HEK293T (cell line): ENCODE measurements around the gene PHC2.

Source experiments
- CTCF ChIA-PET: fragments of 350-600 bp; formaldehyde crosslinking; extraction: SDS; loops from one replicate; lab custom pipeline; 2021; ENCODE audit warnings: antibody characterized with exemption, inconsistent platforms; lab: Yijun Ruan, JAX
- POLR2A ChIA-PET: fragments of 350-600 bp; formaldehyde crosslinking; extraction: SDS; loops from one replicate; lab custom pipeline; 2020; ENCODE audit warnings: antibody characterized with exemption, inconsistent platforms; lab: Yijun Ruan, JAX
- DNase-seq: peaks from one replicate; pipeline ENCODE4 v3.0.0; 2012; ENCODE audit warnings: mixed read lengths; ENCODE audit errors: extremely low spot score
- ARNT ChIP-seq: fragments of 450-650 bp; IDR thresholded peaks from 2 replicates; pipeline ENCODE4 v1.6.1; 2017; ENCODE audit warnings: mild to moderate bottlenecking
- BHLHE40 ChIP-seq: fragments of 450-650 bp; IDR thresholded peaks from 2 replicates; pipeline ENCODE4 v1.6.1; 2016; ENCODE audit warnings: mild to moderate bottlenecking, moderate library complexity, borderline replicate concordance
- CTBP1 ChIP-seq: fragments of 450-650 bp; IDR thresholded peaks from 2 replicates; pipeline ENCODE4 v1.6.1; 2016; ENCODE audit warnings: borderline replicate concordance
- ELF4 ChIP-seq: fragments of 450-650 bp; IDR thresholded peaks from 2 replicates; pipeline ENCODE4 v1.6.1; 2017; ENCODE audit warnings: antibody characterized with exemption
- FOXA1 ChIP-seq: fragments of 450-650 bp; IDR thresholded peaks from 2 replicates; pipeline ENCODE4 v1.6.1; 2016; ENCODE audit warnings: mild to moderate bottlenecking
- FOXK2 ChIP-seq: fragments of 450-650 bp; IDR thresholded peaks from 2 replicates; pipeline ENCODE4 v1.6.1; 2016; ENCODE audit warnings: mild to moderate bottlenecking
- FOXM1 ChIP-seq: fragments of 450-650 bp; IDR thresholded peaks from 2 replicates; pipeline ENCODE4 v1.6.1; 2017; ENCODE audit warnings: mild to moderate bottlenecking, borderline replicate concordance
- HDGF ChIP-seq: fragments of 450-650 bp; IDR thresholded peaks from 2 replicates; pipeline ENCODE4 v1.6.1; 2017; ENCODE audit warnings: antibody characterized with exemption, borderline replicate concordance
- L3MBTL2 ChIP-seq: fragments of 450-650 bp; conservative IDR thresholded peaks from 2 replicates; pipeline ENCODE4 v1.6.1; 2016; ENCODE audit warnings: mild to moderate bottlenecking
- LEF1 ChIP-seq: fragments of 450-650 bp; IDR thresholded peaks from 2 replicates; pipeline ENCODE4 v1.6.1; 2017; ENCODE audit warnings: mild to moderate bottlenecking, borderline replicate concordance
- NFRKB ChIP-seq: fragments of 450-650 bp; IDR thresholded peaks from 2 replicates; pipeline ENCODE4 v1.6.1; 2016; ENCODE audit warnings: mild to moderate bottlenecking, moderate library complexity
- SP1 ChIP-seq: fragments of 450-650 bp; IDR thresholded peaks from 2 replicates; pipeline ENCODE4 v1.6.1; 2017
- SUZ12 ChIP-seq: fragments of 450-650 bp; IDR thresholded peaks from 2 replicates; pipeline ENCODE4 v1.6.1; 2016; ENCODE audit warnings: mild to moderate bottlenecking
- TARDBP ChIP-seq: fragments of 450-650 bp; IDR thresholded peaks from 2 replicates; pipeline ENCODE4 v1.6.1; 2016
- ZNF384 ChIP-seq: fragments of 450-650 bp; IDR thresholded peaks from 2 replicates; pipeline ENCODE4 v1.6.1; 2016
- TF ChIP-seq, protein P1 (sequence below): fragments of 450-650 bp; IDR thresholded peaks from 2 replicates; pipeline ENCODE4 v1.6.1; 2016

Gene PHC2

GRCh38 chr1:33347650-33347992, 83.3 kb downstream of the PHC2 start:
- TF ChIP-seq ARNT, result no peak
- no peak for TF ChIP-seq CTBP1
- TF ChIP-seq FOXA1, result no peak
- TF ChIP-seq, protein P1, sequence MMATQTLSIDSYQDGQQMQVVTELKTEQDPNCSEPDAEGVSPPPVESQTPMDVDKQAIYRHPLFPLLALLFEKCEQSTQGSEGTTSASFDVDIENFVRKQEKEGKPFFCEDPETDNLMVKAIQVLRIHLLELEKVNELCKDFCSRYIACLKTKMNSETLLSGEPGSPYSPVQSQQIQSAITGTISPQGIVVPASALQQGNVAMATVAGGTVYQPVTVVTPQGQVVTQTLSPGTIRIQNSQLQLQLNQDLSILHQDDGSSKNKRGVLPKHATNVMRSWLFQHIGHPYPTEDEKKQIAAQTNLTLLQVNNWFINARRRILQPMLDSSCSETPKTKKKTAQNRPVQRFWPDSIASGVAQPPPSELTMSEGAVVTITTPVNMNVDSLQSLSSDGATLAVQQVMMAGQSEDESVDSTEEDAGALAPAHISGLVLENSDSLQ, result no peak
- TF ChIP-seq TARDBP, result no peak
- TF ChIP-seq ZNF384, result no peak
- TF ChIP-seq ELF4, result no peak
- no peak for TF ChIP-seq LEF1
- TF ChIP-seq BHLHE40, result no peak
- no peak for TF ChIP-seq L3MBTL2
- TF ChIP-seq NFRKB, result no peak
- DNase-seq, result no peak
- CTCF ChIA-PET, result interaction anchor here (1.0 kb wide), 1 partner anchor 19 kb away, joined by 3 read pairs; no protein-coding TSS in a partner anchor
- POLR2A ChIA-PET, result no interaction called here

GRCh38 chr1:33346927-33347649, 83.8 kb downstream of the PHC2 start:
- ChIA-PET CTCF (interaction anchor here (1.0 kb wide), 1 partner anchor 20 kb away, joined by 3 read pairs; no protein-coding TSS in a partner anchor), POLR2A (no interaction called here)
- no peak for TF ChIP-seq FOXM1
- TF ChIP-seq ZNF384, result no peak
- no peak for TF ChIP-seq SP1
- TF ChIP-seq ARNT, result no peak
- no peak for TF ChIP-seq HDGF
- no peak for TF ChIP-seq FOXA1
- TF ChIP-seq NFRKB, result no peak
- no peak for TF ChIP-seq FOXK2
- TF ChIP-seq, protein P1, result no peak
- no peak for DNase-seq

GRCh38 chr1:33346533-33346926, 84.4 kb downstream of the PHC2 start:
- ChIA-PET POLR2A (no interaction called here), CTCF (no interaction called here)
- TF ChIP-seq FOXA1 (no peak), NFRKB (no peak), HDGF (no peak), BHLHE40 (no peak)
- DNase-seq, result no peak

GRCh38 chr1:33344896-33345560, 85.9 kb downstream of the PHC2 start:
- no peak for DNase-seq
- POLR2A ChIA-PET, result no interaction called here

DNA sequence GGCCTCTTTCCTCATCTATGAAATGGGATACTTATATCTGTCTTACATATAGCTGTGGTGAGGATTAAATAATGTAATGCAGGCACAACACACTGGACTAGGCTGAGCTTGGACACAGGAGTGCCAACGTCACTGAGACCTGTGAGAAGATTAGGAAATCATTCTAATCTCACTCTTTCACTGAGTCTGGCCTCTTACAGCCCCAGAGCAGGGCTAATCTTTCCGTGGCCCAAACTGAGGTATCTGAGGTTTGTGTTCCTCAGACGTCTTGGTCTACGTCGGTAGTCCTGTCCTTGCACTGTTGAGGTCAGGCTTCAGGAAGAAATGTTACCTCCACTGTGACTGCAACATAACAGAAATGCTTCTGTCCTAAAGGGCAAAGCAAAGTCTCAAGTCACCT, 87.4 kb downstream of the PHC2 start:
- ChIA-PET POLR2A (no interaction called here), CTCF (no interaction called here)
- no peak for DNase-seq
- no peak for TF ChIP-seq FOXK2
- no peak for TF ChIP-seq ZNF384
- TF ChIP-seq L3MBTL2, result no peak
- TF ChIP-seq FOXM1, result no peak
- TF ChIP-seq ARNT, result no peak
- TF ChIP-seq SUZ12, result no peak
- TF ChIP-seq TARDBP, result no peak
- no peak for TF ChIP-seq CTBP1
- no peak for TF ChIP-seq LEF1
- no peak for TF ChIP-seq ELF4
- TF ChIP-seq BHLHE40, result no peak
- no peak for TF ChIP-seq FOXA1
- no peak for TF ChIP-seq HDGF
- no peak for TF ChIP-seq SP1
- TF ChIP-seq NFRKB, result no peak
- TF ChIP-seq, protein P1, result no peak

More at GRCh38 chr1:33344896-33345560, 85.9 kb downstream of the PHC2 start:
- CTCF ChIA-PET, result no interaction called here
- no peak for TF ChIP-seq FOXM1
- TF ChIP-seq, protein P1, result no peak
- no peak for TF ChIP-seq ARNT
- no peak for TF ChIP-seq FOXK2
- no peak for TF ChIP-seq SUZ12
- no peak for TF ChIP-seq TARDBP
- TF ChIP-seq ZNF384, result no peak
- TF ChIP-seq L3MBTL2, result no peak
- no peak for TF ChIP-seq NFRKB
